Esophagus muscularis mucosa (tissue), 4 donors: ENCODE data around the gene CAPN11.

ENCODE experiments used
- CTCF ChIP-seq, 3 experiments: fragments of 200-600 bp in 2 of 3; fragments of 450-650 bp in 1 of 3; sonication (generic) in 2 of 3; IDR thresholded peaks; one replicate each; pipeline ENCODE4 v1.5.1; 2017 to 2019; ENCODE audit warnings: antibody characterized with exemption in 3 of 3, mild to moderate bottlenecking in 2 of 3, moderate library complexity in 1 of 3
- EP300 ChIP-seq: sonication (generic); formaldehyde crosslinking; IDR thresholded peaks from one replicate; pipeline ENCODE4 v1.6.1; 2017; ENCODE audit warnings: antibody characterized with exemption
- POLR2A ChIP-seq: fragments of 450-650 bp; IDR thresholded peaks from one replicate; pipeline ENCODE4 v1.6.1; 2017; ENCODE audit warnings: antibody characterized with exemption, moderate library complexity, mild to moderate bottlenecking, low read depth
- POLR2AphosphoS5 ChIP-seq, 2 donors: sonication (generic); formaldehyde crosslinking; IDR thresholded peaks; one replicate each; pipeline ENCODE4 v1.6.1; 2017; ENCODE audit warnings: antibody characterized with exemption in 2 of 2

- TF ChIP-seq EP300 (no peak), POLR2A (no peak), CTCF (IDR thresholded peaks at IDR 0.05) (no peak), POLR2AphosphoS5 (IDR thresholded peaks at IDR 0.05) (no peak)
Observed at GRCh38 chr6:44133981-44134711, 24.5 kb upstream of the CAPN11 start.
